MM.1S (cell line): ENCODE results near the gene PMPCA.

Experiments
- DNase-seq: peaks from one replicate; pipeline ENCODE4 v3.0.0-alpha.2; 2015
- H2AFZ ChIP-seq: fragments of 300-600 bp; sonication (generic); 2 replicates; pipeline ENCODE4 v1.6.0; 2016; ENCODE audit warnings: antibody characterized with exemption, low read length
- H3F3A ChIP-seq: fragments of 300-600 bp; sonication (generic); 2 replicates; pipeline ENCODE4 v1.6.1; 2016; ENCODE audit warnings: mild to moderate bottlenecking, antibody characterized with exemption, low read length, moderate library complexity, mixed read lengths; ENCODE audit not compliant: insufficient read depth
- H3K27ac ChIP-seq: fragments of 300-600 bp; sonication (generic); 2 replicates; pipeline ENCODE4 v1.5.1; 2016; ENCODE audit warnings: mild to moderate bottlenecking, low read length
- H3K27me3 ChIP-seq: fragments of 300-600 bp; sonication (generic); replicated peaks from 2 replicates; pipeline ENCODE4 v1.6.0; 2016; ENCODE audit warnings: low read length; ENCODE audit not compliant: insufficient read depth
- H3K36me3 ChIP-seq: fragments of 300-600 bp; sonication (generic); replicated peaks from 2 replicates; pipeline ENCODE4 v1.6.1; 2016; ENCODE audit warnings: mild to moderate bottlenecking, low read length, mixed read lengths; ENCODE audit not compliant: insufficient read depth
- H3K4me1 ChIP-seq: fragments of 300-600 bp; sonication (generic); 2 replicates; pipeline ENCODE4 v1.6.1; 2016; ENCODE audit warnings: low read length, mixed read lengths
- H3K4me2 ChIP-seq: fragments of 300-600 bp; sonication (generic); 2 replicates; pipeline ENCODE4 v1.6.0; 2016; ENCODE audit warnings: low read depth, low read length
- H3K4me3 ChIP-seq: fragments of 300-600 bp; sonication (generic); 2 replicates; pipeline ENCODE4 v1.5.1; 2016; ENCODE audit warnings: low read length, mixed read lengths
- H3K79me2 ChIP-seq: fragments of 300-600 bp; sonication (generic); 2 replicates; pipeline ENCODE4 v1.6.1; 2016; ENCODE audit warnings: mixed run types, low read length, mixed read lengths
- H3K9ac ChIP-seq: fragments of 300-600 bp; sonication (generic); 2 replicates; pipeline ENCODE4 v1.6.1; 2016; ENCODE audit warnings: low read length, mixed read lengths
- H3K9me2 ChIP-seq: fragments of 300-600 bp; sonication (generic); replicated peaks from 2 replicates; pipeline ENCODE4 v1.6.1; 2016; ENCODE audit warnings: mild to moderate bottlenecking, low read length, mixed read lengths; ENCODE audit not compliant: insufficient read depth
- H3K9me3 ChIP-seq: fragments of 300-600 bp; sonication (generic); replicated peaks from 2 replicates; pipeline ENCODE4 v1.6.1; 2016; ENCODE audit warnings: mild to moderate bottlenecking, low read length, mixed read lengths; ENCODE audit not compliant: insufficient read depth
- H4K20me1 ChIP-seq: fragments of 300-600 bp; sonication (generic); 2 replicates; pipeline ENCODE4 v1.6.1; 2016; ENCODE audit warnings: mild to moderate bottlenecking, low read length, moderate library complexity, mixed read lengths; ENCODE audit not compliant: insufficient read depth
- CTCF ChIP-seq: fragments of 300-600 bp; sonication (generic); IDR thresholded peaks from 2 replicates; pipeline ENCODE4 v1.5.1; 2016; ENCODE audit warnings: antibody characterized with exemption, low read length, mixed read lengths
- EZH2 ChIP-seq: fragments of 300-600 bp; sonication (generic); optimal IDR thresholded peaks from 2 replicates; pipeline ENCODE3; 2017; ENCODE audit warnings: low read depth, mild to moderate bottlenecking, antibody characterized with exemption, low read length, mixed read lengths
- EZH2phosphoT487 ChIP-seq: fragments of 300-600 bp; sonication (generic); IDR thresholded peaks from 2 replicates; pipeline ENCODE4 v1.6.1; 2018; ENCODE audit warnings: antibody characterized with exemption, low read length

The PMPCA gene

DNA sequence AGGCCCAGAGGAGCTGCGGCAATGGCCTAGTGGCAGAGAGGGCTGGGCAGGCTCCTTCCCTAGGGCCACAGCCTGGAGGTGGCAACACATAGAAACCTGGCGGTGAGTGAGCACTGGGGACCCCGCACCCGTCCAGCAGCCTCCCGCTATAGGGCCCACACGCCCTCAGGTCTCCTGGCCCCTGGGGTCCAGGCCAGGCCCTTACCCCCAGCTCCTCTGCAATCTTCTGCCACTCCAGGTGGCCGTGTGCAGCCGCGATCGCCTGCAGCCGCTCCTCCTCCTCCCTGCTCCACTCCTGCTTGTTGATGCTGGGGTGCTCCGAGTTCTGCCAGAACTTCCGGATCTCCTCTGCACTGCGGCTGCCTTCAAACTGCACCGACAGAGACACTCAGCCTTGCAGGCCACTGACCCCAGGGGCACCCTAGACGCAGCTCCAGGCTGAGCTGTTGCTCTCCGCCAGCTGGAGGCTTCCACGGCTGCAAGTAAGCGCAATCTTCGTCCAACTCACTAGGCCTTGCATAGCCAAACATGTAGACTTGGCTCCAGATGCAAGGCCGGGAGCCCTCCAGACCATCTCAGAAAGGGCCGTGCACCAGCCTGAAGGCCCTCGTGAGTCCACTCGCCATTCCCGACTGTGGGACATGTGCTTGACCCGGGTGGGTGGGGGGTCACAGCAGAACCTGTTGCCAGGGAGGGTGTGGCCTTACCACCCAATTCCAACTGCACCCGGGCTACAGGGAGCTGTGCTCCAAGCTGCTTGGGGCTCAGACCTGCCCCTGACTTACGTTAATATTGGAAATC is 18.5 kb upstream of the PMPCA start:
- Histone ChIP-seq H3K79me2 (peaks cover 5% of the 10 kb centered on the region; the same call in 1 of the 2 replicates), H3K36me3 (peaks cover 4% of the 10 kb centered on the region; the same call in 1 of the 2 replicates), H3K9me2 (no peaks in the 10 kb centered on the region), H3K9me3 (no peaks in the 10 kb centered on the region), H3K9ac (no peak overlapping the region), H3K4me3 (no peak overlapping the region), H3F3A (no peaks in the 10 kb centered on the region), H3K4me1 (no peaks in the 10 kb centered on the region), H3K27me3 (no peaks in the 10 kb centered on the region), H4K20me1 (no peaks in the 10 kb centered on the region), H2AFZ (no peak overlapping the region), H3K4me2 (no peak overlapping the region), H3K27ac (no peak overlapping the region)
- DNase-seq: no peak
- TF ChIP-seq EZH2 (no peak), EZH2phosphoT487 (no peak)

DNA sequence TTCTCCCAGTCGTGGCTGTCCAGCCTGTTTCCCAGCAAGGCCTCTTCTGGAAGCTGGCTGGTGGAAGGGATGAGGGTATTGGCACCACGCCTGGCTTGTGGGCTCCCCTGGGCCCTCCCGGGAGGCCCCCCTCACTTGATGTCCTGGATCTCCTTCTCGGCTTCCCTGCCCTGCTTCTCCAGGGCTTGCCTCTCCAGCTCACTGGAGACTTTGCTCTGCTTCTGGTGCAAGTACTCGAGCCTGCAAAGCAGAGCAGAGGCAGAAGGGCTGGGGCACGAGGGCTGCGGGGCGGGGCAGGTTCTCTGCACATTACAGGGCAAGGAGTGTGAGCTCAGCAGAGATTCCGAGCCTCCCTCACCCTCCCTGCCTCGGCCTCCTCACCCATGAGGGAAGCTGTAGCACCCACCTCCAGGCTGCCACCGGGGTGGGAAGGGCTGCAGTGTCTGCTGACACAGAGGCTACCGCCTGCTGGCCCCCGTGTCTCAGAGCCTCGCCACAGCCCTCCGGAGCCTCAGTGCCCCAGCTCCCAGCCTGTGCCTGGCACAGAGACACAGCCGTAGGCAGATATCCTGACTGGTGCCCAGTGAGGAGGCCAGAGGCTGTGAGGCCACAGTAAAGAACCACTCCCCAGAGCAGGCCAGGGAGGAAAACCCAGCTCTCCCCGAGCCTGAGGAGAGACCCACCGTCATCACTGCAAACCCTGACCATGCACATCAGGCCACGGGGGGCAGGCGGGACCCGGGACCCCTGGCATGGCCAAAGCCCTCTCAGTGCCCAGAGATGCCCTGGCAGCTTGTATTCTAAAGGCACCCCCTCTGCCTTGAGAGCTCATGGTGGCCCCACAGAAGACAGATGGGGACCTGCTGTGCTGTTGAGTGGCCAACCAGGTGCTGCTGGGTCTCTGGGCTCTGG is 17.7 kb upstream of the PMPCA start:
- peaks cover 4% of the 10 kb centered on the region; the same call in 1 of the 2 replicates for H3K36me3 ChIP-seq
- DNase-seq: no peak
- H3K4me2 ChIP-seq: no peak overlapping the region
- H3K27me3 ChIP-seq: no peaks in the 10 kb centered on the region
- no peaks in the 10 kb centered on the region for H4K20me1 ChIP-seq
- H3K4me3 ChIP-seq: no peak overlapping the region
- peaks cover 7% of the 10 kb centered on the region for H3K79me2 ChIP-seq
- TF ChIP-seq EZH2: no peak
- no peak for TF ChIP-seq EZH2phosphoT487
- TF ChIP-seq CTCF: no peak
- no peaks in the 10 kb centered on the region for H3K9me3 ChIP-seq
- no peaks in the 10 kb centered on the region for H3F3A ChIP-seq
- no peak overlapping the region for H2AFZ ChIP-seq
- H3K9me2 ChIP-seq: no peaks in the 10 kb centered on the region
- H3K27ac ChIP-seq: no peak overlapping the region
- H3K4me1 ChIP-seq: no peaks in the 10 kb centered on the region
- no peak overlapping the region for H3K9ac ChIP-seq

GRCh38 chr9:136393531-136393930 is 16.9 kb upstream of the PMPCA start:
- Histone ChIP-seq H3F3A (no peaks in the 10 kb centered on the region), H3K79me2 (peaks cover 14% of the 10 kb centered on the region), H3K27me3 (no peaks in the 10 kb centered on the region), H3K9me3 (no peaks in the 10 kb centered on the region), H3K36me3 (peaks cover 4% of the 10 kb centered on the region; the same call in 1 of the 2 replicates), H3K4me2 (no peak overlapping the region), H3K27ac (no peak overlapping the region), H4K20me1 (no peaks in the 10 kb centered on the region), H3K9me2 (no peaks in the 10 kb centered on the region), H3K4me1 (peaks cover 2% of the 10 kb centered on the region), H2AFZ (no peak overlapping the region), H3K4me3 (no peak overlapping the region), H3K9ac (no peak overlapping the region)
- no peak for TF ChIP-seq CTCF
- no peak for TF ChIP-seq EZH2phosphoT487
- TF ChIP-seq EZH2: no peak
- DNase-seq: no peak
